A549 (cell line): ENCODE measurements around the gene GLIPR2.

ENCODE experiments used
- ESRRA ChIP-seq: fragments of 150-350 bp; IDR thresholded peaks from 2 replicates; pipeline ENCODE4 v1.6.1; 2014; ENCODE audit warnings: mild to moderate bottlenecking, low read length, borderline replicate concordance
- POLR2A ChIP-seq: IDR thresholded peaks from 2 replicates; pipeline ENCODE4 v1.6.1; 2012; ENCODE audit warnings: mild to moderate bottlenecking, low read length
- POLR2AphosphoS2 ChIP-seq: conservative IDR thresholded peaks from 2 replicates; pipeline ENCODE4 v1.6.1; 2012; ENCODE audit warnings: low read length, improper control_type of control experiment, inconsistent platforms

DNA sequence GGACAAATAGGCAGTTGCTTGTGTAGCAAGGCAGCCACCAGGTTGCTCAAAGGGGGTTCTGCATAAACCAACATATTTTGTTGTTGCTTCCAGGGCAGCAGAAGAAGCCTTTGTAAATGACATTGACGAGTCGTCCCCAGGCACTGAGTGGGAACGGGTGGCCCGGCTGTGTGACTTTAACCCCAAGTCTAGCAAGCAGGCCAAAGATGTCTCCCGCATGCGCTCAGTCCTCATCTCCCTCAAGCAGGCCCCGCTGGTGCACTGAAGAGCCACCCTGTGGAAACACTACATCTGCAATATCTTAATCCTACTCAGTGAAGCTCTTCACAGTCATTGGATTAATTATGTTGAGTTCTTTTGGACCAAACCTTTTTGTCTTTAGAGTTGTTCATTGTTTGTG, 75.0 kb downstream of the GLIPR2 start:
- TF ChIP-seq POLR2AphosphoS2 (no peak), ESRRA (no peak), POLR2A (no peak)
